ENCODE measurements around the gene RHBDD1. TPM values are rescaled to one million over a fixed set of nuclear protein-coding genes. Genes with fewer than 3 reads are reported as not detected.

Gene RHBDD1
- polyA plus RNA-seq, 1 donor from 2014 or later = 5.4 TPM

GRCh38 chr2:226865710-226866109 is 29.9 kb downstream of the RHBDD1 start:
- no peaks in the 10 kb centered on the region for H3K36me3 ChIP-seq (ENCODE audit: insufficient read depth, low read length)
- no peaks in the 10 kb centered on the region for H3F3A ChIP-seq (ENCODE audit: insufficient read depth, low read length, poor library complexity, severe bottlenecking)
- H3K4me3 ChIP-seq (ENCODE audit: low read length) = no peak overlapping the region
- H2AFZ ChIP-seq (ENCODE audit: low read depth, low read length) = no peak overlapping the region
- no peak overlapping the region for H3K27ac ChIP-seq (ENCODE audit: low read length)
- H3K27me3 ChIP-seq (ENCODE audit: insufficient read depth, low read depth, low read length) = no peaks in the 10 kb centered on the region
- no peaks in the 10 kb centered on the region for H3K9me3 ChIP-seq (ENCODE audit: low read length)
- H3K9ac ChIP-seq (ENCODE audit: low read length) = no peak overlapping the region
- H3K4me2 ChIP-seq (ENCODE audit: low read length) = no peak overlapping the region
- no peaks in the 10 kb centered on the region for H4K20me1 ChIP-seq (ENCODE audit: insufficient read depth)
- no peaks in the 10 kb centered on the region for H3K9me2 ChIP-seq (ENCODE audit: insufficient read depth, low read length)
- H3K79me2 ChIP-seq (replicated peaks; ENCODE audit: insufficient read depth, low read length) = no peaks in the 10 kb centered on the region
- TF ChIP-seq EP300 (conservative IDR thresholded peaks at IDR 0.05; ENCODE audit: poor library complexity, severe bottlenecking) (no peak), REST (IDR thresholded peaks at IDR 0.05; ENCODE audit: borderline replicate concordance) (no peak), EZH2 (IDR thresholded peaks at IDR 0.05; ENCODE audit: borderline replicate concordance, insufficient read depth, low read length, poor library complexity, severe bottlenecking) (no peak), MXI1 (conservative IDR thresholded peaks at IDR 0.05; ENCODE audit: poor library complexity, severe bottlenecking) (no peak), CTCF (IDR thresholded peaks at IDR 0.05; ENCODE audit: poor library complexity, severe bottlenecking) (no peak), RAD21 (conservative IDR thresholded peaks at IDR 0.05) (no peak), TAF1 (IDR thresholded peaks at IDR 0.05; ENCODE audit: low read depth) (no peak), SMC3 (conservative IDR thresholded peaks at IDR 0.05; ENCODE audit: poor library complexity) (no peak)

- Histone ChIP-seq H3F3A (ENCODE audit: insufficient read depth, low read length, poor library complexity, severe bottlenecking) (no peaks in the 10 kb centered on the region), H2AFZ (ENCODE audit: low read depth, low read length) (no peak overlapping the region), H3K4me2 (ENCODE audit: low read length) (no peak overlapping the region), H3K9ac (ENCODE audit: low read length) (no peak overlapping the region), H3K9me2 (ENCODE audit: insufficient read depth, low read length) (no peaks in the 10 kb centered on the region), H3K79me2 (replicated peaks; ENCODE audit: insufficient read depth, low read length) (no peaks in the 10 kb centered on the region), H3K4me3 (ENCODE audit: low read length) (no peak overlapping the region), H3K9me3 (ENCODE audit: low read length) (no peaks in the 10 kb centered on the region), H3K27me3 (ENCODE audit: insufficient read depth, low read depth, low read length) (no peaks in the 10 kb centered on the region), H3K27ac (ENCODE audit: low read length) (no peak overlapping the region), H4K20me1 (ENCODE audit: insufficient read depth) (no peaks in the 10 kb centered on the region), H3K36me3 (ENCODE audit: insufficient read depth, low read length) (no peaks in the 10 kb centered on the region)
- TF ChIP-seq MXI1 (conservative IDR thresholded peaks at IDR 0.05; ENCODE audit: poor library complexity, severe bottlenecking) (no peak), EP300 (conservative IDR thresholded peaks at IDR 0.05; ENCODE audit: poor library complexity, severe bottlenecking) (peak; percentile 15)
Measured at GRCh38 chr2:226868331-226869162, 32.7 kb downstream of the RHBDD1 start.
